Stimulated activated CD8-positive, alpha-beta memory T cell treated with anti-CD3 and anti-CD28 coated beads, Interleukin-15, amount 100 ng/mL, for 48 hours (primary cell): ENCODE data around the gene E2F1.

Experiments
- DNase-seq, 2 donors: peaks; one replicate each; pipeline ENCODE4 v3.0.0-alpha.2; 2020; ENCODE audit warnings: low read depth in 2 of 2

The E2F1 gene

GRCh38 chr20:33687370-33687915 is 1.3 kb upstream of the E2F1 start:
- no peak for DNase-seq

- no peak for DNase-seq
These were observed 790 bp upstream of the E2F1 start for GRCh38 chr20:33686984-33687366.

DNA sequence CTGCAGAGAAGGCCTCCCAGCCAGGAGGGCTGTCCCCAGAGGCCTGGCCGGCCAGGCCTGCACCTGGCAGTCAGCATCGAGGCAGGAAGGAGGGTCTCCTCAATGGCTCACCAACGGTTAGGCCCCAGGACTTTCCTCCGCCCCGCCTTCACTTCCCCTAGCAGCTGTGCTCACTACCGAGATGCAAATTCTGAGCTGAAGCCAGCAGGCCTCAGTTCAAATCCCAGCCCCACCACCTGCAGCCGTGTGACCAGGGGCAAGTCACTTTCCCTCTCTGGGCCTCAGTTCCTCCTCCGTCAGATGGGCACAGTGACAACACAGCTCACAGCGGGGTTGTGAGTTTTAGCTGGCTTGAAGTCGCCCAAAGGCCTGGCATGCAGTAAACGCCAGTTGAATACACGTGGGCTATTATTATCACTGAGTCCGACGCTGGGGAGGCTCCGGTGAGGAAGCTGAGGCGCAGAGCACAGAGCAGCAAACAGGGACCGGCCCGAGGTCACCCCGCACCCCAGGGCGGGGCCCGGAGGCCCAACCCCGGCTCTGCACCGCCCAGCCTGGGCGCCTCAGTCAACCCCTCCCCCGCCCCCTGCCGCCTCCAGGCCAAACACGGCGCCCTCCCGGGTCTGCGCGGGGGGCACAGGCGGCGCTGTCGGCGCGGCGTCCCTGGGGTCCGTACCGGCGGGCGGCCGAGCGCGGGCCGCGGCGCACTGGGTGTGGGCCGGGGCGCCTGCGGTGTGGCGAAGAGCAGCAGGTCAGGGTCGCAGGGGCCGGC is 671 bp downstream of the E2F1 start:
- peak; percentile 67 to 68 for DNase-seq

GRCh38 chr20:33684533-33685327 is 1.5 kb downstream of the E2F1 start:
- DNase-seq: no peak

DNA sequence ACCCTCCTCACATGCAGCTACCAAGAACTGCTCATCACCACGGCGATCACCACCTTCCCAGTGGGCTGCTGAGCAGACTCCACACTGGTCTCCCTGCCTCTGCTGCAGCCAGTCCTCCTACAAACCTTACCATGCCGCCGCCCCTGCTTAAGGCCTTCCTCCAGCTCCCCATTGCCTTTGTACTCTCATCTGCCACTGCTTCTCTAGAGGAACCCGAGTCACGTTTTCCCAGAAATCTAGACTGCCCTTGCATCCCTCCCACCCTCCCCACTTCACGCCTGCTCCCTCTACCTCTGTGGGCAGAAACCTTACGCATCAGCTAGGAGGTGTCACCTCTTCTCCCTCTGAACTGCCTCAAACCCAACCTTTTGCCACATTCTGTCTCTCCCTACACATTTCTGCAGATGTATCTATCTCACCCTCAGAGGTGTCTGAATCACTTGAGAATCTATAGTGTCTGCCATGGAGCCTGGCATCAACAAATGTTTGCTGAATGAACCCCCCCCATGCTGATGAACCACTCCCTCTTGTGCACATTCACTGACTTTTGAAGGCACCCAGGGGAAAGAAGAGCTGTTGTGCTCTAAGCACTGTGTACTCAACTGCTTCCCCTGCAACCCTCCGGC is 4.3 kb downstream of the E2F1 start:
- peak in 1 of 2 donors; percentile 32 for DNase-seq

DNA sequence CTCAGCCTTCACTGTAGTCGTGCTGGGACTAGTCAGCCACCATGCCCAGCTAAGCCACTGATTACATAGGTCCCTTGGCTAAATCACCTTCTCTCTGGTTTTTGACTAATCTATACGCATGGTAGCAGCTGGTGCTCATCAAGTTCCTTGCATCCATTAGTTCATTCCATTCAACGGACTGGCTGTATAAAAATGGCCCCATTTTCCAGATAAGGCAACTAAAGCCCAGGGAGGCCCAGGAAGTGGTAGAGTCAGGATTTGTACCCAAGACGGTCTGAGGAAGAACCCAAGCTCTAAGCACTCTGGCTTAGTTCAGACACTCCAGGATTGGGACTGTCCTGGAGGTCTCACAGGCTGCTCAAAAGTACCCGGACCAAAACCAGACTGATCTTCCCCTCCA is 4.9 kb downstream of the E2F1 start:
- DNase-seq: no peak

- no peak for DNase-seq
These were observed 5.5 kb downstream of the E2F1 start for GRCh38 chr20:33680686-33681085.

GRCh38 chr20:33679758-33680485 is 6.3 kb downstream of the E2F1 start:
- peak; percentile 51 to 53 for DNase-seq

- no peak for DNase-seq
These were observed 8.0 kb downstream of the E2F1 start for GRCh38 chr20:33677991-33678702.

DNA sequence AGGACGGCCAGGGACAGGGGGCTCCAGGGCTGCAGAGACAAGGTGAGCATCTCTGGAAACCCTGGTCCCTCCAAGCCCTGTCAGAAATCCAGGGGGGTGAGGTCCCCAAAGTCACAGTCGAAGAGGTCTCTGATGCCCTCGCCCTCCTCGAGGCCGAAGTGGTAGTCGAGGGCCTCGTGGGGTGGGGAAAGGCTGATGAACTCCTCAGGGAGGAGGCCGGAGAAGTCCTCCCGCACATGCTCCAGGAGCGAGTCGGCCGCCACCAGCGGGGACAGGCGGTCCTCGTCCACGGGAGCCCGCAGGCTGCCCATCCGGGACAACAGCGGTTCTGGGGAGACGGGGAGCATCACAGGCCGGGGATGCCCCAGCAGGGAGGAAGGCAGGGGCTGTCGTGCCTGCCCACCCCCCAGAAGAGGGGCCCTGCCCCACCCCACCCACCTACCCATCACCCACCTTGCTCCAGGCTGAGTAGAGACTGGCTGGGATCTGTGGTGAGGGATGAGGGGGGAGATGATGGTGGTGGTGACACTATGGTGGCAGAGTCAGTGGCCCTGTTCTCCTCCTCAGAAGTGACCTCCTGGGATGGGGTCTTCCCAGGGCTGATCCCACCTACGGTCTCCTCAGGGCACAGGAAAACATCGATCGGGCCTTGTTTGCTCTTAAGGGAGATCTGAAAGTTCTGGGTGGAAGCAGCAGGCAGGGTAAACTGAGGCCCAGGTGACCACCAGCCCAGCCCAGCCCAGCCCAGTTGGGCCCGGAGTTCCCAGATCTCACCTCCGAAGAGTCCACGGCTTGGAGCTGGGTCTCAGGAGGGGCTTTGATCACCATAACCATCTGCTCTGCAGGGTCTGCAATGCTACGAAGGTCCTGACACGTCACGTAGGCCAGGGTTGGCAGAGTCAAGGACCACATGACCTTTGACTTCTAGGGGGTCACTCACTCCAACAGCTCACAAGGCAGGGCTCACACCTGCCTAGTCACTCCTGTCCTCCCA is 9.2 kb downstream of the E2F1 start:
- DNase-seq: no peak

DNA sequence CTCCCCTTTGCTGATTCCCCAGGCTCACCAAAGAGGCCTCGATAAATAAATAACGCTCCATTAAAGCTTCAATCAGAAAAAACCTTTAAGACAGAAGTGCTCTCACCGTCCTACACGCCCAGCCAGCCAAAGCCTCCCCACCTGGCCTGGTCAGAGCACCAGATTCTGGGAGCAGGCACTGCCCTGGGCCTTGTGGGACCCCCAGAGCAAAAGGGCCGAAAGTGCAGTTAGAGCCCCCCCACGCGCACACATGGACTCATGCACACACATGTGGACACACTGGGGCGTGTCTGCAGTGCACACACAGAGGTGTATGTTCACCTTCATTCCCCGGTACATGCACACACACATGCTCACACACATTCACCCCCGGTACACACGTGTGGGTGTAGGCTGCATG is 10.1 kb downstream of the E2F1 start:
- no peak for DNase-seq

- DNase-seq: no peak
These were observed 10.8 kb downstream of the E2F1 start for GRCh38 chr20:33675136-33675959.

- peak; percentile 64 to 67 for DNase-seq
These were observed 11.7 kb downstream of the E2F1 start, which contains the start of gene NECAB3 for GRCh38 chr20:33674294-33675135. Gene NECAB3 (minus strand): TSS chr20:33674428. CDS start chr20:33674352, 76 bp downstream.

- no peak for DNase-seq
These were observed 12.5 kb downstream of the E2F1 start for GRCh38 chr20:33673410-33674293.

GRCh38 chr20:33673114-33673409 is 13.1 kb downstream of the E2F1 start:
- DNase-seq: no peak

DNA sequence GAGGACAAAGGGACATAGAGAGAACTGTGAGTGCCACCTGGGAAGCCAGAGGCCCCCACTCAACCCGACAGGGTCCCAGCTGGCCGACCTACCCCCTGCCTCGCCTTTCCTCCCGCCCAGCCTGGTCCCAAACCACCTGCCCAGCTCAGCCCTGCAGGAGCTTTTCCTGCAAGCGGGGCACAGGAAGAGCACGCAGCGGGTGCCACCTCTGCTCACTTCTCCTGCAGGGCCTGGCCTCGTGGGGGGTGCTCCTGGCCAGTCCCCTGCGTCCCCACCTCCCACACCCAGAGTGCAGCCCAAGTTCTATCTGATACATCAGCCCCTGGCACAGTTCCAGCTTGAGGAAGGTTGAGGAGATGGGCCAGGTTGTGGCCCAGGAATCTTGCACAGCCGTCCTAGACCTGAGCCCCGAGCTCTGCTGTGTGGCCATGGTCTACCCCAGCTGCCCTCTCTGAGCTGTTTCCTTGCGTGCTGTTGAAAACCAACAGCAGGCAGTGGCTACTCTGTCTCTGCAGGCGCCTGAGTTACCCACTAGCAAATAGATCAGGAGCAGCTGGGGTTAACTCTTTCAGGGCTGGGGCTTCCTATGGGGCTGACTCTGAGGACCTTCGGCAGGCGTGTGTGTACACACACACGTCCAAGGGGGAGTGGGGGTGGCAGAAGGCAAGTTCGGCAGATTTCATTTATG is 13.6 kb downstream of the E2F1 start:
- DNase-seq: no peak
